IMR-90 (cell line): Measurements from ENCODE around the gene IGHMBP2. TPM values are rescaled to one million over a fixed set of nuclear protein-coding genes. Genes with fewer than 3 reads are reported as not detected.

Experiments used
- ATAC-seq: fragments of 200-7000 bp; cut with Tn5 transposase; 2 replicates; pipeline ENCODE4 v1.9.1; 2020; ENCODE audit warnings: low read depth, mild to moderate bottlenecking, moderate library complexity
- BruUV-seq: library from RNA; stranded (reverse); fragments of 400-500 nt; replicated peaks from 2 replicates; lab custom pipeline; 2021; lab: Mats Ljungman, UMichigan
- CTCF ChIA-PET: fragments of 300-600 bp; formaldehyde crosslinking; extraction: SDS; loops from one replicate; lab custom pipeline; 2021; ENCODE audit warnings: antibody characterized with exemption; lab: Yijun Ruan, JAX
- POLR2A ChIA-PET: fragments of 300-600 bp; sonication (Branson Sonifier 250); formaldehyde crosslinking; loops from one replicate; lab custom pipeline; 2022; ENCODE audit warnings: antibody characterized with exemption; ENCODE audit not compliant: unreplicated experiment; lab: Charles Lee
- DNase-seq: peaks from one replicate; pipeline ENCODE4 v3.0.0; 2013
- H2AFZ ChIP-seq: replicated peaks from 2 replicates; pipeline ENCODE3; 2013; ENCODE audit warnings: low read length, mild to moderate bottlenecking; ENCODE audit not compliant: poor library complexity
- H2AK5ac ChIP-seq: 2 replicates; pipeline ENCODE4 v1.6.1; 2013; ENCODE audit warnings: low read depth, low read length, inconsistent platforms
- H2AK9ac ChIP-seq: replicated peaks from 2 replicates; pipeline ENCODE3; 2013; ENCODE audit warnings: mild to moderate bottlenecking, low read depth, low read length, moderate library complexity; ENCODE audit not compliant: poor library complexity
- H2BK120ac ChIP-seq: 2 replicates; pipeline ENCODE4 v1.6.1; 2013; ENCODE audit warnings: low read depth, low read length, inconsistent platforms
- H2BK15ac ChIP-seq: 3 replicates; pipeline ENCODE4 v1.6.1; 2013; ENCODE audit warnings: low read depth, low read length, inconsistent platforms
- H2BK20ac ChIP-seq: 2 replicates; pipeline ENCODE4 v1.6.1; 2013; ENCODE audit warnings: low read depth, mild to moderate bottlenecking, inconsistent platforms, low read length, moderate library complexity
- H2BK5ac ChIP-seq: 2 replicates; pipeline ENCODE4 v1.6.1; 2013; ENCODE audit warnings: mild to moderate bottlenecking, low read depth, low read length, inconsistent platforms; ENCODE audit not compliant: poor library complexity, severe bottlenecking
- H3K14ac ChIP-seq: replicated peaks from 2 replicates; pipeline ENCODE4 v1.6.1; 2013; ENCODE audit warnings: low read depth, low read length, inconsistent platforms
- H3K18ac ChIP-seq: 2 replicates; pipeline ENCODE4 v1.6.1; 2013; ENCODE audit warnings: low read depth, low read length, control low read depth
- H3K23ac ChIP-seq: 2 replicates; pipeline ENCODE4 v1.6.1; 2013; ENCODE audit warnings: low read depth, low read length, inconsistent platforms
- H3K27ac ChIP-seq: 2 replicates; pipeline ENCODE4 v1.5.1; 2013; ENCODE audit warnings: mild to moderate bottlenecking, control low read depth, low read length; ENCODE audit not compliant: insufficient read depth
- H3K27me3 ChIP-seq: 2 replicates; pipeline ENCODE4 v1.6.1; 2013; ENCODE audit warnings: low read length; ENCODE audit not compliant: control insufficient read depth, insufficient read depth
- H3K36me3 ChIP-seq: 2 replicates; pipeline ENCODE4 v1.6.1; 2013; ENCODE audit warnings: low read length, mixed read lengths; ENCODE audit not compliant: control insufficient read depth, insufficient read depth
- H3K4ac ChIP-seq: 2 replicates; pipeline ENCODE4 v1.6.1; 2013; ENCODE audit warnings: low read depth, low read length, inconsistent platforms
- H3K4me1 ChIP-seq: 2 replicates; pipeline ENCODE4 v1.6.1; 2013; ENCODE audit warnings: low read length, mixed read lengths; ENCODE audit not compliant: control insufficient read depth, insufficient read depth
- H3K4me2 ChIP-seq: 2 replicates; pipeline ENCODE4 v1.6.1; 2013; ENCODE audit warnings: low read depth, mild to moderate bottlenecking, control low read depth, low read length, moderate library complexity
- H3K4me3 ChIP-seq: 2 replicates; pipeline ENCODE4 v1.5.1; 2013; ENCODE audit warnings: low read depth, mild to moderate bottlenecking, control low read depth, low read length, moderate library complexity; ENCODE audit not compliant: insufficient read depth
- H3K56ac ChIP-seq: 2 replicates; pipeline ENCODE4 v1.6.1; 2013; ENCODE audit warnings: low read length, inconsistent platforms; ENCODE audit not compliant: insufficient read depth; ENCODE audit errors: extremely low read depth
- H3K79me1 ChIP-seq, 2 experiments: 2 replicates each; pipeline ENCODE4 v1.6.1; 2013; ENCODE audit warnings: low read length in 2 of 2, inconsistent platforms in 1 of 2, low read depth in 1 of 2
- H3K9ac ChIP-seq: 2 replicates; pipeline ENCODE4 v1.6.1; 2013; ENCODE audit warnings: low read depth, low read length, control low read depth
- H3K9me1 ChIP-seq: 2 replicates; pipeline ENCODE4 v1.6.1; 2013; ENCODE audit warnings: low read length, inconsistent platforms; ENCODE audit not compliant: insufficient read depth
- H3K9me3 ChIP-seq: 2 replicates; pipeline ENCODE4 v1.6.1; 2013; ENCODE audit warnings: low read length; ENCODE audit not compliant: control insufficient read depth, insufficient read depth
- H4K20me1 ChIP-seq: 2 replicates; pipeline ENCODE4 v1.6.1; 2013; ENCODE audit warnings: low read length, inconsistent platforms; ENCODE audit not compliant: insufficient read depth
- H4K5ac ChIP-seq: 2 replicates; pipeline ENCODE4 v1.6.1; 2013; ENCODE audit warnings: mild to moderate bottlenecking, low read depth, low read length, control low read depth
- H4K8ac ChIP-seq, 2 experiments: 2 replicates each; pipeline ENCODE4 v1.6.1; 2013; ENCODE audit warnings: low read depth in 2 of 2, low read length in 2 of 2, control low read depth in 1 of 2, inconsistent platforms in 1 of 2
- H4K91ac ChIP-seq: 2 replicates; pipeline ENCODE4 v1.6.1; 2013; ENCODE audit warnings: low read depth, low read length, inconsistent platforms; ENCODE audit not compliant: insufficient read depth
- BHLHE40 ChIP-seq: fragments of 150-350 bp; IDR thresholded peaks from 2 replicates; pipeline ENCODE4 v1.6.1; 2016; ENCODE audit warnings: mild to moderate bottlenecking, low read depth, low read length
- CEBPB ChIP-seq: IDR thresholded peaks from 2 replicates; pipeline ENCODE4 v1.6.1; 2012; ENCODE audit warnings: low read depth, low read length, improper control_type of control experiment
- CTCF ChIP-seq: conservative IDR thresholded peaks from 2 replicates; pipeline ENCODE4 v1.5.1; 2012; ENCODE audit warnings: mild to moderate bottlenecking, low read depth, low read length, improper control_type of control experiment
- NFE2L2 ChIP-seq: fragments of 150-350 bp; IDR thresholded peaks from 2 replicates; pipeline ENCODE4 v1.6.1; 2016; ENCODE audit warnings: low read depth, mild to moderate bottlenecking, low read length
- POLR2A ChIP-seq: IDR thresholded peaks from 2 replicates; pipeline ENCODE4 v1.6.1; 2012; ENCODE audit warnings: mild to moderate bottlenecking, low read depth, low read length
- RAD21 ChIP-seq: IDR thresholded peaks from 2 replicates; pipeline ENCODE4 v1.6.1; 2012; ENCODE audit warnings: low read length, improper control_type of control experiment
- RCOR1 ChIP-seq: IDR thresholded peaks from 2 replicates; pipeline ENCODE4 v1.6.1; 2012; ENCODE audit warnings: mild to moderate bottlenecking, low read length, improper control_type of control experiment; ENCODE audit not compliant: insufficient replicate concordance
- SMC3 ChIP-seq: fragments of 150-350 bp; IDR thresholded peaks from 2 replicates; pipeline ENCODE4 v1.6.1; 2016; ENCODE audit warnings: low read depth, mild to moderate bottlenecking, antibody characterized with exemption, low read length, moderate library complexity
- WGBS, 2 experiments: methylation state at CpG; one replicate each; pipeline versions ENCODE4 v1.1.5 to v1.1.7; 2013; ENCODE audit warnings: missing lambda C conversion rate in 2 of 2; ENCODE audit not compliant: insufficient read length in 1 of 2; ENCODE audit errors: extremely low coverage in 2 of 2; 5-methylcytosine and 5-hydroxymethylcytosine counted together
- dilution Hi-C: fragments of 300-500 bp; cut with HindIII; formaldehyde crosslinking; loops from one replicate; pipeline ENCODE4 v1.14.3; 2018; ENCODE audit warnings: low sequenced_read_pairs; ENCODE audit not compliant: unreplicated experiment
- in situ Hi-C: fragments of 300-500 bp; cut with MboI; formaldehyde crosslinking; loops from 3 replicates; pipeline ENCODE4 v1.14.3; 2019; ENCODE audit warnings: low sequenced_read_pairs, inconsistent platforms, mixed read lengths
- intact Hi-C: fragments of 100-400 bp; cut with micrococcal nuclease; formaldehyde crosslinking; loops from 2 replicates; pipeline ENCODE4 v1.10.0; 2022
- polyA plus RNA-seq, 3 experiments: library from polyadenylated mRNA; depleted of rRNA; stranded (reverse); fragments of >200 nt; gene quantifications; 2 replicates each; pipeline ENCODE4 v1.2.3, GENCODE V29; 2012; ENCODE audit warnings: low replicate concordance in 1 of 3
- total RNA-seq: library from RNA; depleted of rRNA; stranded (reverse); fragments of >200 nt; gene quantifications from 2 replicates; pipeline ENCODE4 v1.2.3, GENCODE V29; 2012

Gene IGHMBP2
- total and polyA plus RNA-seq, 2 of the 4 experiments (the other 2 are of a cell fraction): 4.5 to 11.1 TPM

- BruUV-seq: no TSS peak
- POLR2A ChIA-PET: no interaction called here
- H3K9me1 ChIP-seq: no peaks in the 10 kb centered on the region
- H3K4me1 ChIP-seq: no peaks in the 10 kb centered on the region
- H3K23ac ChIP-seq: no peak overlapping the region
- no peak overlapping the region for H2AK5ac ChIP-seq
- H4K5ac ChIP-seq: no peak overlapping the region
- no peak overlapping the region for H2BK5ac ChIP-seq
- H3K56ac ChIP-seq: no peak overlapping the region
- H4K91ac ChIP-seq: no peak overlapping the region
- no peaks in the 10 kb centered on the region for H3K36me3 ChIP-seq
- WGBS, 2 experiments: 0% methylated on average over 2 of the region's 12 CpGs; no CpG with 5 or more reads in 1 of the 2 experiments
- no peak overlapping the region for H2BK15ac ChIP-seq
- dilution Hi-C loops: no loop called here
- H3K27me3 ChIP-seq: peaks cover 4% of the 10 kb centered on the region
- H4K20me1 ChIP-seq: no peaks in the 10 kb centered on the region
- H2BK20ac ChIP-seq: no peak overlapping the region
- in situ Hi-C loops: no loop called here
- H3K14ac ChIP-seq: no peak overlapping the region
- ATAC-seq (no peak; the same call in 1 of the 2 replicates), DNase-seq (no peak)
- CTCF ChIA-PET: no interaction called here
- no peaks in the 10 kb centered on the region for H3K9me3 ChIP-seq
- H3K4ac ChIP-seq: no peak overlapping the region
- TF ChIP-seq RCOR1: no peak
- TF ChIP-seq SMC3: peak; percentile 16; the same call in 1 of the 2 replicates
- no peak for TF ChIP-seq CEBPB
- no peak for TF ChIP-seq BHLHE40
- TF ChIP-seq POLR2A: no peak
- no peak for TF ChIP-seq NFE2L2
- TF ChIP-seq CTCF: peak; percentile 30
- 0 out of 2 replicates have a peak, but pooled peaks have one; percentile 12 for TF ChIP-seq RAD21
- no peak overlapping the region for H4K8ac ChIP-seq
- H3K4me3 ChIP-seq: no peak overlapping the region
- intact Hi-C loops: no loop called here
- H2AK9ac ChIP-seq: no peak overlapping the region
- H3K18ac ChIP-seq: no peak overlapping the region
- H2BK120ac ChIP-seq: no peak overlapping the region
- H3K79me1 ChIP-seq: no peaks in the 10 kb centered on the region
- H3K4me2 ChIP-seq: no peak overlapping the region
- H3K27ac ChIP-seq: no peak overlapping the region
- no peak overlapping the region for H3K9ac ChIP-seq
- no peak overlapping the region for H2AFZ ChIP-seq
Observed at GRCh38 chr11:68956142-68956541, 52.5 kb downstream of the IGHMBP2 start.
